ENCODE measurements around the gene CHP2. TPM values are rescaled to one million over a fixed set of nuclear protein-coding genes. Genes with fewer than 3 reads are reported as not detected.
"Not testable (repeated sequence)": the region's sequence is repeated elsewhere in the genome, so short reads cannot be mapped to it uniquely, and the experiment has no call there.

CHP2 gene
- total RNA-seq, 1 donor from 2014 or later = not detected

GRCh38 chr16:23724785-23725131, 30.1 kb upstream of the CHP2 start:
- Histone ChIP-seq H3K36me3 (no peaks in the 10 kb centered on the region), H3K27ac (no peak overlapping the region), H3K27me3 (no peaks in the 10 kb centered on the region), H3K4me1 (no peaks in the 10 kb centered on the region), H3K9me3 (no peaks in the 10 kb centered on the region), H3K4me3 (no peak overlapping the region)
- TF ChIP-seq, protein P1, sequence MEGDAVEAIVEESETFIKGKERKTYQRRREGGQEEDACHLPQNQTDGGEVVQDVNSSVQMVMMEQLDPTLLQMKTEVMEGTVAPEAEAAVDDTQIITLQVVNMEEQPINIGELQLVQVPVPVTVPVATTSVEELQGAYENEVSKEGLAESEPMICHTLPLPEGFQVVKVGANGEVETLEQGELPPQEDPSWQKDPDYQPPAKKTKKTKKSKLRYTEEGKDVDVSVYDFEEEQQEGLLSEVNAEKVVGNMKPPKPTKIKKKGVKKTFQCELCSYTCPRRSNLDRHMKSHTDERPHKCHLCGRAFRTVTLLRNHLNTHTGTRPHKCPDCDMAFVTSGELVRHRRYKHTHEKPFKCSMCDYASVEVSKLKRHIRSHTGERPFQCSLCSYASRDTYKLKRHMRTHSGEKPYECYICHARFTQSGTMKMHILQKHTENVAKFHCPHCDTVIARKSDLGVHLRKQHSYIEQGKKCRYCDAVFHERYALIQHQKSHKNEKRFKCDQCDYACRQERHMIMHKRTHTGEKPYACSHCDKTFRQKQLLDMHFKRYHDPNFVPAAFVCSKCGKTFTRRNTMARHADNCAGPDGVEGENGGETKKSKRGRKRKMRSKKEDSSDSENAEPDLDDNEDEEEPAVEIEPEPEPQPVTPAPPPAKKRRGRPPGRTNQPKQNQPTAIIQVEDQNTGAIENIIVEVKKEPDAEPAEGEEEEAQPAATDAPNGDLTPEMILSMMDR (IDR thresholded peaks at IDR 0.05) = no peak
- DNase-seq (ENCODE audit: low spot score in 2 of 2) = no peak
- intact Hi-C loops (cut with DNase I) = no loop called here

DNA sequence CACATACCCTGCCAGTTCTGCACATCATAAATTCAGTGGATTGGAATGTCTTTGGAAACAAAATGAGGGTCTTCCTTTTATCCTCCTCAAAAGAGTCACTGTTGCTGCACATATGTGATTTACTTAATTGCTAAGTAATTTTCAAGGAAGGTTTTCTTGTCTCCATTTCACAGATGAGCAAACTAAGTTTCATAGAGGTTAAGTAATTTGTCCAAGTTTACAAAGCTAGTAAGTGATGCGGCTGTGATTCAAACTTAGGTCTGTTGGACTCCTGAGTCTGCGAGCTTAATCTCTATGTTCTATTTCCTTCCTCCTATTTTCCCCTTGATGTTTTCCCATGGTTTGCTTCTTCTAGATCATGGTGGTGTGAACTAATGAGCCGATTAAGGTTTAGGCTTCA, 28.1 kb upstream of the CHP2 start:
- TF ChIP-seq, protein P1 (IDR thresholded peaks at IDR 0.05) = no peak
- H3K36me3 ChIP-seq = no peaks in the 10 kb centered on the region
- no peaks in the 10 kb centered on the region for H3K27me3 ChIP-seq
- intact Hi-C loops (cut with DNase I) = no loop called here
- no peaks in the 10 kb centered on the region for H3K9me3 ChIP-seq
- no peak overlapping the region for H3K4me3 ChIP-seq
- H3K4me1 ChIP-seq = no peaks in the 10 kb centered on the region
- DNase-seq (ENCODE audit: low spot score in 2 of 2) = no peak
- H3K27ac ChIP-seq = no peak overlapping the region

DNA sequence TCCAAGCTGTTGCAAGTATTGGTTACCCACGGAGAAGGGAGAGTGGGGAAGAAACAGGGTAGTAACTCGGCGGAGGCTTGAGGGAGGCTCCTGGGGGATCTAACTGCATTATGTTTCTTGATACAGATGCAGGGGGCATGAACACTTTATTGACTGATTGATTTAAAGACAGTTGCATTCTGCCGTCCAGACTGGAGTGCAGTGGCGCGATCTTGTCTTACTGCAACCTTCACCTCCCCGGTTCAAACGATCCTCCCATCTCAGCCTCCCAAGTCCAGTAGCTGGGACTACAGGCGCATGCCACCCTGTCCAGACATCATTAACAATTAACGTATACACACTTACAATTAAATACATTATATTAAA, 26.7 kb upstream of the CHP2 start:
- H3K4me1 ChIP-seq = no peaks in the 10 kb centered on the region
- no peak for DNase-seq (ENCODE audit: low spot score in 2 of 2)
- no peak overlapping the region for H3K4me3 ChIP-seq
- no peak overlapping the region for H3K27ac ChIP-seq
- H3K36me3 ChIP-seq = no peaks in the 10 kb centered on the region
- no peaks in the 10 kb centered on the region for H3K9me3 ChIP-seq
- H3K27me3 ChIP-seq = no peaks in the 10 kb centered on the region
- TF ChIP-seq, protein P1 (IDR thresholded peaks at IDR 0.05) = no peak
- intact Hi-C loops (cut with DNase I) = no loop called here

- H3K27ac ChIP-seq = no peak overlapping the region
- H3K36me3 ChIP-seq = no peaks in the 10 kb centered on the region
- H3K4me1 ChIP-seq = no peaks in the 10 kb centered on the region
- no peaks in the 10 kb centered on the region for H3K27me3 ChIP-seq
- DNase-seq (ENCODE audit: low spot score in 2 of 2) = no peak
- H3K4me3 ChIP-seq = no peak overlapping the region
- TF ChIP-seq, protein P1 (IDR thresholded peaks at IDR 0.05) = no peak
- intact Hi-C loops (cut with DNase I) = no loop called here
- no peaks in the 10 kb centered on the region for H3K9me3 ChIP-seq
Measured at GRCh38 chr16:23729503-23730424, 25.1 kb upstream of the CHP2 start.

- H3K4me1 ChIP-seq = no peaks in the 10 kb centered on the region
- no peaks in the 10 kb centered on the region for H3K36me3 ChIP-seq
- TF ChIP-seq, protein P1 (IDR thresholded peaks at IDR 0.05) = no peak
- no peaks in the 10 kb centered on the region for H3K27me3 ChIP-seq
- no peak overlapping the region for H3K27ac ChIP-seq
- no peaks in the 10 kb centered on the region for H3K9me3 ChIP-seq
- DNase-seq (ENCODE audit: low spot score in 2 of 2) = no peak
- intact Hi-C loops (cut with DNase I) = no loop called here
- H3K4me3 ChIP-seq = no peak overlapping the region
Measured at GRCh38 chr16:23734176-23734893, 20.5 kb upstream of the CHP2 start.

- H3K27me3 ChIP-seq; H3K36me3 ChIP-seq; H3K4me1 ChIP-seq; H3K9me3 ChIP-seq; H3K4me3 ChIP-seq; DNase-seq (ENCODE audit: low spot score in 2 of 2); H3K27ac ChIP-seq: not testable (repeated sequence)
- intact Hi-C loops (cut with DNase I) = loop anchor here (5.0 kb wide), 1 partner anchor 275 kb away; no protein-coding TSS in a partner anchor
Measured at GRCh38 chr16:23737423-23738028, 17.3 kb upstream of the CHP2 start.
